HL-60 (cell line): Measurements from ENCODE around the gene TSPAN13.

Source experiments
- POLR2AphosphoS5 ChIP-seq: IDR thresholded peaks from 2 replicates; pipeline ENCODE4 v1.6.1; 2012; ENCODE audit warnings: low read depth
- TF ChIP-seq, protein P1 (sequence below): IDR thresholded peaks from one replicate; pipeline ENCODE4 v1.5.1; 2011; ENCODE audit warnings: low read length, control low read depth, inconsistent platforms; ENCODE audit not compliant: insufficient read depth

- TF ChIP-seq POLR2AphosphoS5 = no peak
- TF ChIP-seq, protein P1, sequence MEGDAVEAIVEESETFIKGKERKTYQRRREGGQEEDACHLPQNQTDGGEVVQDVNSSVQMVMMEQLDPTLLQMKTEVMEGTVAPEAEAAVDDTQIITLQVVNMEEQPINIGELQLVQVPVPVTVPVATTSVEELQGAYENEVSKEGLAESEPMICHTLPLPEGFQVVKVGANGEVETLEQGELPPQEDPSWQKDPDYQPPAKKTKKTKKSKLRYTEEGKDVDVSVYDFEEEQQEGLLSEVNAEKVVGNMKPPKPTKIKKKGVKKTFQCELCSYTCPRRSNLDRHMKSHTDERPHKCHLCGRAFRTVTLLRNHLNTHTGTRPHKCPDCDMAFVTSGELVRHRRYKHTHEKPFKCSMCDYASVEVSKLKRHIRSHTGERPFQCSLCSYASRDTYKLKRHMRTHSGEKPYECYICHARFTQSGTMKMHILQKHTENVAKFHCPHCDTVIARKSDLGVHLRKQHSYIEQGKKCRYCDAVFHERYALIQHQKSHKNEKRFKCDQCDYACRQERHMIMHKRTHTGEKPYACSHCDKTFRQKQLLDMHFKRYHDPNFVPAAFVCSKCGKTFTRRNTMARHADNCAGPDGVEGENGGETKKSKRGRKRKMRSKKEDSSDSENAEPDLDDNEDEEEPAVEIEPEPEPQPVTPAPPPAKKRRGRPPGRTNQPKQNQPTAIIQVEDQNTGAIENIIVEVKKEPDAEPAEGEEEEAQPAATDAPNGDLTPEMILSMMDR = no peak
Observed at GRCh38 chr7:16753932-16754855, 639 bp downstream of the TSPAN13 start.
